Measurements from ENCODE around the gene SLC30A2.
A peak's percentile ranks its signal among the peaks of the same experiment; 100 is the strongest.

Gene SLC30A2

DNA sequence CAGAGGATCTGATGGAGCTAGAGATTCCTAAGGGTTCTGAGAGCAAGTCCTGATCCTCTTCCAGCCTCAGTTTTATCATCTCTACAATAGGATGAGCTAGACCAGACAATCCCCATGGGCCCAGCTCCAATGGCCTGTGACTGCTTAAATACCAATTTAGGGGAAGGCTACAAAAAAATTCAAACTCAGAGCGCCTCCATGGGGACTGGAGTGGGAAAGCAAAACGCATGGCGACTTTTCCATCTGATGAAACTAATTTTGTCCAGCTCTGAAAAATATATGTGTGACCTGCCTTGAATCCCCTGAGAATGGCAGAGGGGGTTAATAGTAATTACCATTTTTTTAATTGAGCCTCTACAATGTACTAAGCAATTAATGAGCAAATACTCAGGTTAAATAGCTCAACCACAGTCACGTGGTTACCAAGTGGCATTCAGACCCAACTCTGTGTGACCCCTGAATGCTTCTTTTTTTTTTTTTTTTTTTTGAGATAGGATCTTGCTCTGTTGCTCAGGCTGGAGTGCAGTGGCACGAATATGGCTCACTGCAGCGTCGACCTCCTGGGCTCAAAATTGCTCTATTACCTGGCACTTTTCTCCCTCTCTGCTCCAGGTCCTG lies 15.9 kb downstream of the SLC30A2 start:
- TF ChIP-seq, protein P1, sequence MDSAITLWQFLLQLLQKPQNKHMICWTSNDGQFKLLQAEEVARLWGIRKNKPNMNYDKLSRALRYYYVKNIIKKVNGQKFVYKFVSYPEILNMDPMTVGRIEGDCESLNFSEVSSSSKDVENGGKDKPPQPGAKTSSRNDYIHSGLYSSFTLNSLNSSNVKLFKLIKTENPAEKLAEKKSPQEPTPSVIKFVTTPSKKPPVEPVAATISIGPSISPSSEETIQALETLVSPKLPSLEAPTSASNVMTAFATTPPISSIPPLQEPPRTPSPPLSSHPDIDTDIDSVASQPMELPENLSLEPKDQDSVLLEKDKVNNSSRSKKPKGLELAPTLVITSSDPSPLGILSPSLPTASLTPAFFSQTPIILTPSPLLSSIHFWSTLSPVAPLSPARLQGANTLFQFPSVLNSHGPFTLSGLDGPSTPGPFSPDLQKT (IDR thresholded peaks at IDR 0.05; ENCODE audit: borderline replicate concordance, low read depth, low read length), result no peak
- peak; percentile 90; the same call in 1 of the 2 replicates for TF ChIP-seq MZF1 (tag by site-specific recombination; IDR thresholded peaks at IDR 0.05; ENCODE audit: borderline replicate concordance)
- no peak for TF ChIP-seq HIC1 (tag by site-specific recombination; IDR thresholded peaks at IDR 0.05)
- no peak for TF ChIP-seq ZNF214 (tag by site-specific recombination; IDR thresholded peaks at IDR 0.05; ENCODE audit: borderline replicate concordance)
- no peaks in the 10 kb centered on the region for H3K4me1 ChIP-seq (ENCODE audit: control insufficient read depth, insufficient read depth, low read length)
- ChIA-PET POLR2A (interaction anchor here (0.6 to 1.6 kb wide), 2 partner anchors 17 to 175 kb away, joined by 3 to 4 read pairs; no protein-coding TSS in a partner anchor), CTCF (interaction anchor here (0.6 to 1.7 kb wide), 9 partner anchors 9 to 879 kb away, joined by 3 to 7 read pairs (median 3); no protein-coding TSS in a partner anchor)
- no peaks in the 10 kb centered on the region for H3K36me3 ChIP-seq (ENCODE audit: control insufficient read depth in 2 of 2, insufficient read depth in 1 of 2, low read length in 2 of 2)
- no peak overlapping the region for H3K27ac ChIP-seq (ENCODE audit: extremely low read depth, low read depth, low read length)
- H3K4me3 ChIP-seq (ENCODE audit: low read depth, low read length), result no peak overlapping the region
- H3K9me3 ChIP-seq (ENCODE audit: control insufficient read depth, insufficient read depth, low read depth, low read length), result no peaks in the 10 kb centered on the region

DNA sequence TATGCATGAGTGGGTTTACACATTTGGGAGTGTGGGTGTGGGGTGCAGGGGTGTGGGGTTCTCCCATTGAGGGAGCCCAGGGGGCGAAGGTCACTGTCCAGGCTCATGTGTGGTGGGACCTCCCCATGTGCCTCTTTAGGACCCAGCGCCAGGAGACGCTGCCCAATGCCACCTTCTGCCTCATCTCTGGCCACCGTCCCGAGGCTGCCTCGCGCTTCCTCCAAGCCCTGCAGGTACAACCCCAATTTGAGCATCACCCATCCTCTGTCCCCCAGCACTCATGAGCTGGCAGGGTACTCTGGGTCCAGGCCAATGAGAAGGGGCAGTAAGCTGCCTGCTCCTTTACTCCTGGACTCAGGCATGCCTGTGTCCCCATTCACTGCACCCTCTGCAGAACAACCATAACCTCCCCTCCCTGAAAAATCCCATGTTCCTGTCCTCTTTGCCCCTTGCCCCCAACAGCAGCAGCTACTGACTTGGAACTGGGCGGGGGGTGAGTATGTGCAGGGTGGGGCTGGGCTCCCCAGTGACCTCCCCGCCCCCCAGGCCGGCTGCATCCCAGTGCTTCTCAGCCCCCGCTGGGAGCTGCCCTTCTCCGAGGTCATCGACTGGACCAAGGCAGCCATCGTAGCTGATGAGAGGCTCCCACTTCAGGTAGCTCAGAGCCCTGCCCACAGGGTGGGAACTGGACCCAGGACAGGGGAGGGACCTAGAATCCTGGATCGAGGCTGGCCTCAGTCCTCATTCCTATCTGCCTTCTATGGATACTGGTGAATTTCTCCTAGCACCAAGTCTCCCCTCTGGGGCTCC lies 16.7 kb downstream of the SLC30A2 start:
- TF ChIP-seq PATZ1 (tag by site-specific recombination; IDR thresholded peaks at IDR 0.05) (0 out of 2 replicates have a peak, but pooled peaks have one; percentile 32), GLIS2 (tag by site-specific recombination; IDR thresholded peaks at IDR 0.05) (peak; percentile 46; the same call in 1 of the 2 replicates), SP2 (tag by site-specific recombination; IDR thresholded peaks at IDR 0.05) (0 out of 2 replicates have a peak, but pooled peaks have one; percentile 18), ZBTB49 (tag by site-specific recombination; IDR thresholded peaks at IDR 0.05; ENCODE audit: low read depth) (no peak), ZBTB11 (tag by site-specific recombination; conservative IDR thresholded peaks at IDR 0.05; ENCODE audit: low read depth) (no peak)
- no peaks in the 10 kb centered on the region for H3K36me3 ChIP-seq (ENCODE audit: control insufficient read depth in 2 of 2, insufficient read depth in 1 of 2, low read length in 2 of 2)
- H3K27ac ChIP-seq (ENCODE audit: extremely low read depth, low read depth, low read length), result no peak overlapping the region
- H3K4me3 ChIP-seq (ENCODE audit: low read depth, low read length), result no peak overlapping the region
- POLR2A ChIA-PET, result interaction anchor here (0.6 to 1.6 kb wide), 2 partner anchors 16 to 175 kb away, joined by 3 to 4 read pairs; no protein-coding TSS in a partner anchor
- CTCF ChIA-PET, result interaction anchor here (0.6 to 1.7 kb wide), 7 partner anchors 10 to 879 kb away, joined by 3 to 7 read pairs (median 4); no protein-coding TSS in a partner anchor
- no peaks in the 10 kb centered on the region for H3K4me1 ChIP-seq (ENCODE audit: control insufficient read depth, insufficient read depth, low read length)
- no peaks in the 10 kb centered on the region for H3K9me3 ChIP-seq (ENCODE audit: control insufficient read depth, insufficient read depth, low read depth, low read length)
